Stimulated activated CD4-positive, alpha-beta T cell treated with anti-CD3 and anti-CD28 coated beads, Interleukin-4, amount 100 ng/mL, for 1 hour (primary cell): ENCODE measurements around the gene THSD4.
A peak's percentile ranks its signal among the peaks of the same experiment; 100 is the strongest.

Experiments used
- DNase-seq: peaks from one replicate; pipeline ENCODE4 v3.0.0-alpha.2; 2020

Gene THSD4

GRCh38 chr15:71780115-71780976 is 665.1 kb downstream of the THSD4 start:
- DNase-seq, result peak; percentile 27

GRCh38 chr15:71781179-71781964 is 666.1 kb downstream of the THSD4 start:
- DNase-seq, result no peak

- DNase-seq, result no peak
Measured at GRCh38 chr15:71781965-71782265, 666.6 kb downstream of the THSD4 start.

- DNase-seq, result no peak
Measured at GRCh38 chr15:71782422-71783165, 667.3 kb downstream of the THSD4 start.

GRCh38 chr15:71784719-71785118 is 669.4 kb downstream of the THSD4 start:
- DNase-seq, result peak; percentile 22

GRCh38 chr15:71785996-71786395 is 670.7 kb downstream of the THSD4 start:
- no peak for DNase-seq

GRCh38 chr15:71786673-71787072 is 671.4 kb downstream of the THSD4 start:
- DNase-seq, result no peak

- DNase-seq, result no peak
Measured at GRCh38 chr15:71788646-71789579, 673.6 kb downstream of the THSD4 start.

- DNase-seq, result no peak
Measured at GRCh38 chr15:71789616-71790015, 674.3 kb downstream of the THSD4 start.

- DNase-seq, result no peak
Measured at GRCh38 chr15:71790081-71790480, 674.8 kb downstream of the THSD4 start.

GRCh38 chr15:71791975-71792374 is 676.7 kb downstream of the THSD4 start:
- DNase-seq, result no peak

- no peak for DNase-seq
Measured at GRCh38 chr15:71792521-71792920, 677.2 kb downstream of the THSD4 start.

- no peak for DNase-seq
Measured at GRCh38 chr15:71798641-71799040, 683.4 kb downstream of the THSD4 start.

GRCh38 chr15:71800190-71800589 is 684.9 kb downstream of the THSD4 start:
- no peak for DNase-seq

- no peak for DNase-seq
Measured at GRCh38 chr15:71800835-71801745, 685.8 kb downstream of the THSD4 start.

- no peak for DNase-seq
Measured at GRCh38 chr15:71801935-71802655, 686.8 kb downstream of the THSD4 start.

- peak; percentile 20 for DNase-seq
Measured at GRCh38 chr15:71802770-71803169, 687.5 kb downstream of the THSD4 start.

- no peak for DNase-seq
Measured at GRCh38 chr15:71804226-71804625, 689.0 kb downstream of the THSD4 start.

GRCh38 chr15:71804695-71805470 is 689.6 kb downstream of the THSD4 start:
- no peak for DNase-seq

- no peak for DNase-seq
Measured at GRCh38 chr15:71806452-71806931, 691.2 kb downstream of the THSD4 start.
